NCI-H2107 (cell line): Measurements from ENCODE around the gene BRICD5.

Source experiments
- DNase-seq: peaks from one replicate; lab custom pipeline; 2025; lab: John Stamatoyannopoulos, UW

BRICD5 gene

DNA sequence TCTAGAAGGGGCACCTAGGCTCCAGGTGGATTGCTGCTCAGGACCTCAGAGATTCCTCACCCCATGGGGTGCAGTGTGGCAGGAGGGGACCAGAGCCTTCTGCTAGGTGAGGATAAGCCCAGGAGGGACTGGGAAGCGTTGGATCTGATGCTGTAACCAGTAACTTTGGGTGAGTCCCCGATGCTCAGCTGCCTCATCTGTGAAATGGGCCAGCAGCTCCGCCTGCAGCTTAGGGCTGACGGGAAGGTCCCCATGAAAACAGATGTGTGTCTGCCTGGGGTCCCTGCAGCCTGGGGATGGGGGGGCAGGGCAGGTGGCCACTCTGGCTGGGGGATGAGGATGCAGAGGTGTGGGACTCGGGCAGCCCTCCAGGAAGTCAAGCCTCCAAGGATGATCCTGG lies 11.6 kb downstream of the BRICD5 start:
- DNase-seq: no peak

DNA sequence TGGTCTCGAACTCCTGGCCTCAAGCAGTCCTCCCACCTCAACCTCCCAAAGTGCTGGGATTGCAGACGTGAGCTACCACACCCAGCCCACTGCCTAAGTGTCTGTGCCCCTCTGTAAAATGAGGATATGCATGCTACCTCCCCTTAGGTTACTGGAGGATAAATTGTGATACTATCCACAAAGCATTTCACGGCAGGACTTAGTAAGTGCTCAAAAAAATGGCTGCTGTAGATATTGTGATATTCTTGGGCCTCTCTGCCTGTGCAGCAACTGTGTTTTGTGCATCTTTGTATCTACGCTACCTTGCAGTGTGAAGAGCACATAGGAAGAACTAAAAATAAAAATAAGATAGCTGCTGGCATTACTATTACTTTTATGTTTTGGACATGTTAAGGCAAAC lies 12.4 kb downstream of the BRICD5 start:
- DNase-seq: no peak

DNA sequence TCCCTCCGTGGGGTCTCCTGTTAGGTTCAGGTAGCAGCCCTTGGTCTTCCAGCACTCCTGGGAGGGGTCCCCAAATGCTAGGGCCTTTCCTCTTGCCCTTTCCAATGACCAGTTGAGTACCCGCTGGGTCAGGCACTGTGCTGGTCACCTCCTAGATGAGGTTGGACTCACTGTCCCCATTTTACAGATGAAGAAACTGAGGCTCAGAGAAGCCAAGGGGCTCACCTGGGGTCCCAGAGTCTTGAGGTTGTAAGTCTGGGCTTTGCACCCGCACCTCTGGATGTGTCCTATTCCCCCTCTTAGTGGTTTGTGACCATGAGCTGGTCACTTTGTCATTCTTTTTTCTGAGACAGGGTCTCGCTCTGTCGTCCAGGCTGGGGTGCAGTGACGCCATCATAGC lies 12.9 kb downstream of the BRICD5 start:
- DNase-seq: no peak

DNA sequence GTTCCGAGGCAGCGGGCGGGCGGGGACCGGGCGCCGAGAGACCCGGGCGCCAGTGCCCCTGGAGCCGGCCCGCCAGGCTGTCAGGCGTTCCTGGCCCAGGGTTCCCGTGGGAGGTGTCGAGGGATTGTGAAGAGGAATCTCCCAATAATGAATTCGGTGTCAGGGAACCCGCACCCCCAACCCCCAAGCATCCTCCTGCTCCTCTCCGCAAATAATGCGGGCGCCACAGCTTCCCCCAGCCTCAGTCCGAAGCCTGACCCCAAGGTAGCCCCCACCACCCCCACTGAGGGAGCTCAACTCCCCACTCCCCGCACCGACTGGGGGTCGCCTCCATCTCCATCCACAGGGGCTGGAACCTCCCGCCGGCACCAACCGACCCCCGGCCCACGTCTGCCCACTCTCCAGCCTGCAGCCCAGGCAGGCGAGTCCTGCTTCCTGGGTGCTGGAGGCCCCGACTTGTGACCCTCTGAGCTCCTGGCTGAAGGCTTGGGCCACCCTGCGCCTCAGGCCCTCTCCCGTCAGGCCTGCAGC lies 13.6 kb downstream of the BRICD5 start:
- no peak for DNase-seq

DNA sequence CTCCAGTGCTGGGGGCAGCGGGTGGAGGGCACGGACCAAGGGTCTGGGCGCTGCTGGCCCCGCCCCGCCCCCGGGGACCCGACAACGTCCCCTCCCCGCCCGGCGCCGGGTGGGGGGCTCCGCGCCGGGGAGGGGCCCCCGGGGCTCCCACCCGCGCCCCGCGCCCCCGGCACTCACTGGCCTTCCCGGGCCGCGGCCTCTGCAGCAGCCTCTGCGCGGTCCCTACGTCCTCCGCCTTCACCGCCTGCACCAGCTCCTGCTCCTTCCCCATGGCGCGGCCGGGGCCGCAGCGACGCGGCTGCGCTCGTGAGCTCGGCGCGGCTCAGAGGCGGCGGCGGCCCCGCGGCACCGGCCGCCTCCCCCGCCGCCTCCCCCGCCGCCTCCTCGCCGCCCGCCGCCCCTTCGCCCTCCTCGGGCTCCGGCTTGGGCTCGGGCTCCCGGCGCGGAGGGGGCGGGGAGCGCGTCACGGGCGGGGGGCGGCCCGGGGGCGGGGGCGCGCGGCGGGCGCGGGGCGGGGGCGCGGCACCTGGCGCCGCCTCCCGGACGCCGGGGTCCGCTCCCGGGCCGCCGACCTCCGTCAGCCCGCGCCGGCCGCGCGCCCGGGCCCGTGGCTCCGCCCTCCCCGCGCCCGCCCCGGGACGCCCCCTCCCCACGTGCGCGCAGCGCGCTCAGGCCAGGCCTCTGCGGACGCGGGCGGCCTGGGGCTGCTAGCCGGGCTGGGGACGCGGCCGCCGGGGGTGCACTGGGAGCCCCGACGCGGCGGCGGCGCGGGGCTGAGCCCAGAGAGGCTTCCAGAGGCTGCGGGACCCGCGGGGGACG lies 14.3 kb downstream of the BRICD5 start, which contains the start of gene CASKIN1:
TSS of gene CASKIN1 (minus strand) at position 444 of the 819 bp plus-strand sequence. CDS start at position 271, 173 bp downstream.
- no peak for DNase-seq

DNA sequence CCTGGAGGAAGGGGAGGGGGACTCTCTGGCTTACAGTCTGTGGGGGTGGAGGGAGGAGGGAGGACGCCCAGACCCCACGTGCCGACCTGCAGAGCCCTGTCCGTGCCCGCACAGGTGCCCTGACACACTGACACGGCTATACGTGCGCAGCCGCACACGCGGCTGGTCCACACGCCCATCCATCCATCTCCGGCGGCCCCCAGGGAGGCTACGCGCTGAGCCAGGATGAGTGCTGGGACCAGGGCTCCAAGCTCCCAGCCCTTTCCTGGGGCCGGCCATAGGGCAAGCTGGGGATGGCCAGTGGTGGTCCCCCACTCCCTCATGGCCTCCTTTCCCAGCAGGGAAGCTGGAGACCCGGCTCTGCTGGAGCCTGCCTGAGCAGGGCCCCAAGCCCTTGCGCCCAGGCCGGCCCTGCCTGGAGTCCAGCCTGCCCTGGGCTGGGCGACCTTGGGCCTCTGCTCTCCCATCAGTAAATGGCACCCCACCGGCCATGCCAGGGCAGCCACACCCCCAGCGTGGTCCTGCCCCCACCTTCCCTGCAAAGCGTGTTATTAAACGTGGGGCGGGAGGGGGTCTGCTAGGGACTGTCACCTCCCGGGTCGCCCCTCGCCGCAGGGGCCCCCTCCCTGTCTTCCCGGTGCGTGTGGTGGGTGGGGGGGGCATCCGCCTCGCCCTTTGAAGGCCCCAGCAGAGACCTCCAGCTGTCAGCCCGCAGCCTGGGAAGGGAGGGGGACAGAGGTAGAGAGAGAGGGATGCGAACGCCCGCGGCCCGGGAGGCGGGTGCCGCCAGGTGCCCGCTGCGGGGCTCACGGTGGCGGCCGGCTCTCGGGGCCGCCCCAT lies 15.1 kb downstream of the BRICD5 start:
- DNase-seq: no peak

DNA sequence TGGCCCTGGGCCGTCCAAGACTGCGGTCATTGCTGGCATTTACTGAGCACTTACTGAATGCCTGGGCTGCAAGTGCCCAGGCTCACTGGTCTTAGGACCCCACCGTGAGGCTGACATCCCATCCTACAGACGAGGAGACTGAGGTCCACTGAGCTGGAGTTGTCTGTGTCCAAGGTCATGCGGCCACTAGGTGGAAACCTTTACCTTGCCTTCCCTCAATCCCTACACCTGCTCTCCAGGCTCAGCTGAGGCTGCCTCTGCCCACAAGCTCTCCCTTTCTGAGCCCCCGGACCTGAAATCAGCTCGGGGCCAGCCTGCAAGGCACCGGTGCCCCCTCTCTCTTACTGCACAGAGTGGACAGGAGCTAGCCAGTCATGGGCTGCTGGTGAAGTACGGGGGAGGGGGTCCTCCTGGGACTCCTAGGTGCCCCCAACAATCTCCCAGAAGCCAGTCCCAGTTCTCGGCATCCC lies 15.8 kb downstream of the BRICD5 start:
- DNase-seq: peak; percentile 40

DNA sequence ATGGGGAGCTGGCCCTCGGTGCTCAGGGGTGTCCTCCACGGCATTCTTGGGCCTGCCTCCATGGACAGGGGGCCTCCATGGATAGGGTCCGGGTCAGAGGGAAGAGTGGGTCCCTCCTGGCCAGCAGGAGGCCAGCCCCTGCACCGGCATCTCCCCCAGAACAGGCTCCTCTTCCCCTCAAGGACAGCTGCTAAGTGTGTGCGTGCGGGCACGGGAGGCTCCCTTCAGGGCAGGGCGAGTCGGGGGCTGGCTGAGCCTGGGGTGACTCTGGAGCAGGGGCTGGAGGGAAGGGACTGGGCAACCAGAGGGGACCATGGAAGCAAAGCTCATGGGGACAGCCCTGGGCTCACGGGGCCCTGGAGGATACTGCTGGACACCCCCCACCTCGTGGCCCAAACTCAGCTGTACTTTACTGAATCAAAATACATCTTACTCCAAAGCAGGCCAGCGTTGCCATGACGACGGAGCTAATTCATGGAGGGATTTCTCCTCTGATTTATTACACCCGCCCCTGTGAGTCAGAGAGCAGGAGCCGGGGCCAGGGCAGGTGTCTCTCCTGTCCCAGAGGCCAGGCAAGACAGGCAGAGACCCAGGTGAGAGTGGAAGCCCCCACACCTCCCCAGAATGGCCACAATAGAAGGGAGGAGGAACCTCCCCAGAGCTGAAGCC lies 16.4 kb downstream of the BRICD5 start:
- DNase-seq: no peak

DNA sequence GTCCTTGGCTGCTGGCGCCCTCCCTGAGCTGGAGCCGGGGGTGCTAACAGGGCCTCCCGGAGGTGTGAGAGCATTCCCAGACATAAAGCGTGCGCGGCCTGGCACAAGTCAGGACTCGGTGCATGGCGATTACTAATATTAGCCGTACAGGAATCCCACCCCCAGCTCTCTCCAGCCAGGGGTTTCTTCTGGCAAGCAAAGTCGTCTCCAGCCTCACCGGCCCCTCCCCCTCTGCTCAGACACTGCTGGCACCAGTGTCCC lies 19.3 kb downstream of the BRICD5 start:
- DNase-seq: no peak

DNA sequence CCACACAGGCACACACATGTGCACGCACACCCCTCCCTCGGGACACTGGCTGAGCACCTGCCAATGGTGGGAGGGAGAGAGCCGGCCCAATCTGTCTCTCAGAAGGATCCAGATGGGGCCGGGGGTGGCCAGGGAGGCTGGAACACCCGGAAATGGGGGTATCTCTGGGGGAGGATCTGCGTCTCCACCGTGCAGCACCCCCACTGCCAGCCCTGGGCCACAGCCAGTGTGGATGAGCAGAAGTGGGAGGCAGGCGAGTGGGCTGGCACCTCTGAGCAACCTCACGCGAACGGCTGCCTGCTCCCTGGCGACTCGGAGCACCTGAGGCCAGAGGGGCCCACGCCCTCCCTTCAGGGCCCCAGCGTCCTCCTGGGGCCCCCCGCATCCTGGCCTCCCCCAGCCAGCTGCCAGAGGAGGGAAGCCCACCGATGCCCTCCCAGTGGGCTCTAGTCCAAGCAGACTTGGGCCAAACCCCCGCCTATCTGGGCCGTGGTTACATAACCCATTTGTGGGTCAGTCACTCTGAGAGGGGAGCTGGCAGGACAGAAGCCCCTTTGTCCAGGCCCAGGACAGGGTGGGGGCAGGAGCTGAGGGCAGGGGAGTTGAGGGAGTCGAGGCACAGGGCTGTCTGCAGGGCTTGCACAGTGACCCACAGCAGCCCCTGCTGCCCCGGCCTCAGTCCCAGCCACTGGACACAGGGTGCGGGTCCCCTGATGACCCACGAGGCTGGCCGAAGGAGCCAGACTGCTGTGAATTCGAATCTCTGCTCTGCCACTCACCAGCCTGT lies 19.8 kb downstream of the BRICD5 start:
- no peak for DNase-seq

DNA sequence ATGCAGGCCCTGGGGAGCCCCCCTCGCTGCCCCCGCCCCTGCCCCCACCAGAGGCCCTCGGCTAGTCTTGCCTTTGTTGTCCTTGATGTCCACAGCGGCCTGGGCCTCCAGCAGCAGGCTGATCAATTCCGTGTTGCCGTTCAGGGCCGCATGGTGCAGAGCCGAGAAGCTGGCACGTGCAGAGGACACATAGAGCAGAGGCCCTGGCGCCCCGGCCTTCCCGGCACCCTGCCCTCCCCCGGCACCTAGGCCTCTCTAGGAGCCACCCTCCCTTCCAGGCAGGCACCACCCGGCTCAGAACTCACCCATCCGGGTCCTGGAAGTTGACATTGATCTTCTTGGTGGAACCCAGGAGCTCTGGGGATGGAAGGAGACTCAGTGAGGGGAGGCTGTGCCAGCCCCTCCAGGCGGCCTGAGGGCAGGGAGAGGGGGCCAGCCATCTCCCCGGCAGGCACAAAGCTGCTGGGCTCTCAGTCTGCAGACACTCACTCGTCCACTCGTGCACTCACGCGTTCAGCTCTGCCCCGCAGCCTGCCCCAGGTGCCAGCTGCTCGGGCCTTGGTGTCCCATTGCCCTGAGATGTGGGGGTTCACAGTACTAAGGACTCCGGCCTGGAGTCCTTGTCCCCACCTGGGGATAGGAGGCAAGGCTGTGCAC lies 20.5 kb downstream of the BRICD5 start:
- DNase-seq: no peak

DNA sequence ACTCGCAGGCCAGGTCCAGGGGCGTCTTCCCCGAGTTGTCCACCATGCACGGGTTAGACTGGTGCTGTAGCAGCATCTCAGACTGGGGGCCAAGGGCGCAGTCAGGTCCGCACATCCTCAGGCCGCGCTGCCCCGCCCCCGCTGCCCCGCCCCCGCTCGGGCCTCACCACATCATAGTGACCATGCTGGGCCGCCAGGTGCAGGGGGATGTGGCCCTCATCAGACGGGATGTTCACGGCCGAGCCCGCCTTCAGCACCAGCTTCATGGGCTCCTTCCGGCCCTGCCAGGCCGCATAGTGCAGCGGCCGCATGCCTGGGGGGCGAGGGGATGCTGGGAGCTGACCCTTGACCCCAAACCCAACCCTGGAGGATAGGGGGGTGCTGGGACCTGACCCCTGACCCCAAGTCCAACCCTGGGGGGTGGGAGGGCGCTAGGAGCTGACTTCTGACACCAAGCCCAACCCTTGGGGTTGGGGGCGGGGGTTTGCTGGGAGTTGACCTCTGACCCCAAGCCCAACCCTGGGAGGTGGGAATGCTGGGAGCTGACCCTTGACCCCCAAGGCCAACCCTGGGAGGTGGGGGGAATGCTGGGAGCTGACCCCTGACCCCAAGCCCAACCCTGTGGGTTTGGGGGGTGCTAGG lies 21.3 kb downstream of the BRICD5 start:
- no peak for DNase-seq

DNA sequence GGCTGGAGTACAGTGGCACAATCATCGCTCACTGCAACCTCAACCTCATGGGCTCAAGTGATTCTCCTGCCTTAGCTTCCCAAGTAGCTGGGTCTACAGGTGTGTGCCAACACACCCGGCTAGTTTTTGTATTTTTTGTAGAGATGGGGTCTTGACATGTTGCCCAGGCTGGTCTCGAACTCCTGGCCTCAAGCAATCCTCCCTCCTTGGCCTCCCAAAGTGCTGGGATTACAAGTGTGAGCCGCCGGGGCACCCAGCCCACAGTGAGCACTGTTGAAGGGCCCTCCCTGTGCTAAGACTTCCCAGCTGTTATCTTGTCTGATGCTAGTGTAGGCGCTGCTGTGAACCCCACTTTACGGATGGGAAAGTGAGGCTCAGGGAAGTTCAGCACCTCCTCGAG lies 22.3 kb downstream of the BRICD5 start:
- DNase-seq: no peak

DNA sequence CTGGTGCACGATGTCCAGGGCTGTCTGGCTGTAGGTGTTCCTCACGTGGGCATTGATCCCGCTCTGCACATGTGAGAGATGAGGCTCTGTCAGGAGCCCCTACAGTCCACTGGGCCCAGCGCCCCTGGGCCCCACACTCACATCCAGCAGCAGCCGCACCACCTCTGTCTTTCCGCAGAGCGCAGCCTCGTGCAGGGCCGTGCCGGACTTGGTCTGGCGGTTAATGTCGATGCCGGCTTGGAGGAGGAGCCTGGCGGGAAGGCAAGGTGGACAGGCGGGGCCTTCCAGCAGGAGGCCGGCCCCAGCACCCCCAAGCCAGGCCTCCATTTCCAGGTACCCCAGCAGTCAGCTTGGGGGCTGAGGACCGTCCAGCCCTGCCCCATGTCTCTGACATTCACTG lies 23.5 kb downstream of the BRICD5 start:
- DNase-seq: no peak

DNA sequence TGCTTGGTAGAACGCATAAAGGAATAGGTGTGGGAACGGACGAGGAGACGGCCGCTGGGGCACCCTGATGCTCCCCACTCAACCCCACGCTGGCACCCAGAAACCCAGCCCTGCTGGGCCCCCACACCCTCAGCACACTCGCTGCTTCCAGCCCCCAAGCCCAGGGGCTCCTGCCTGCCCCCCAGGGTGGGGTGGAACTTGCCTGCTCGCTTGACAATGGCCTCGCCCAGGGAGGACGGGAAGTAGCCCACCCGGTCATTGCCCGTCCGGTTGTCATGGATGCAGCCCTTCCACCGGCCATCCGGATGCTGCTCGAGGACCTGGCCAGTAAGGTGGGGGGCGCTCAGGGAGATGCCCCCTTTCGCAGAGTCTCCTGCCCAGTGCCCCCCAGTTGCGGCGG lies 24.2 kb downstream of the BRICD5 start:
- no peak for DNase-seq

DNA sequence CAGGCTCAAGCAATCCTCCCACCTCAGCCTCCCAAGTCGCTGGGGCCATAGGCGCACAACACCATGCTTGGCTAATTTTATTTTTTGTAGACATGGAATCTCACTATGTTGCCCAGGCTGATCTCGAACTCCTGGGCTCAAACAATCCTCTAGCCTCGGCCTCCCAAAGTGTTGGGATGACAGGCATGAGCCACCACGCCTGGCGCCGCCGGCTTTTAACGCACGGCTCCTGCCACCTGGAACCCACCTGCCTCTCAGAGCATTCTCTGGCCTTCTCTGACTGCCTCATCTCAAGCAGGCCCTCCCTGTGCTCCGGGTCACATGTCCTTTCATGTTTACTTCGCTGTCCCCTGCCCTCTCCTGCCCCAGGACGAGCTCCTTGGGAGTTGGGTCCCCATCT lies 24.6 kb downstream of the BRICD5 start:
- DNase-seq: no peak

DNA sequence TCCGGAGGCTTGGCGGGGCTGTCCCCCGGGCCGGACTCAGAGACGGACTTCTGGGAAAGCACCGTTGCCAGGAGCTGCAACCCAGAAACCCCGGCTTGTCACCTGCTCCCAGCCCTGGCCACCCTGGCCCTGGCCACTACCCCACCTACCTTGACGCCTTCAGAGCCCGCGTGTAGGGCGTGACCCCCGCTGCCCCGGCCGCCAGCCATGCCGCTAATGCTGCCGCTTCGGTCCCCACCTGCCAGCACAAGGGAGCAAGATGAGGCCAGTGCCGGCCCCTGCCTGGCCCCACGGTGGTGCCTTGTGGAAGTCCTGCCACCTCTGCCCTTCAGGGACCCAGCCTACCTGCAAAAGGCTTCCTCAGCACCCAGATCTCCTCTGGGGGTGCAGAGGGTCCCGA lies 25.7 kb downstream of the BRICD5 start:
- no peak for DNase-seq

DNA sequence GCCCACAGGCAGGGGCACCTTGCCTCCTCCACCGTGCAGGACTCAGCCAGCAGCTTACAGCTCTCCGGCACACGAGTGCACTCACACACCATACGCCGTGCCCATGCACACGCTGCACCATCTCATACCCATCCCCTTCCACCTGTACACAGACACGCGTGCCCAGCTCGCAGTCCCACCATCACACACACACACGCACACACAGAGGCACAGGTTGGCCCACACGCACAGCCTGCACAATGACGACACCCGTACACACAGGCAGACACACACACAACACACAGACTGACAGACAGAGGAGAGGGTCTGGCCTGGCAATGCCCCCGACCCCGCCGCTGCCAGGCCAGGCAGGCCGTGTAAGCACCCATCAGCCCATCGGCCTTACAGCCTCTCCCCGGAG lies 26.3 kb downstream of the BRICD5 start:
- no peak for DNase-seq

DNA sequence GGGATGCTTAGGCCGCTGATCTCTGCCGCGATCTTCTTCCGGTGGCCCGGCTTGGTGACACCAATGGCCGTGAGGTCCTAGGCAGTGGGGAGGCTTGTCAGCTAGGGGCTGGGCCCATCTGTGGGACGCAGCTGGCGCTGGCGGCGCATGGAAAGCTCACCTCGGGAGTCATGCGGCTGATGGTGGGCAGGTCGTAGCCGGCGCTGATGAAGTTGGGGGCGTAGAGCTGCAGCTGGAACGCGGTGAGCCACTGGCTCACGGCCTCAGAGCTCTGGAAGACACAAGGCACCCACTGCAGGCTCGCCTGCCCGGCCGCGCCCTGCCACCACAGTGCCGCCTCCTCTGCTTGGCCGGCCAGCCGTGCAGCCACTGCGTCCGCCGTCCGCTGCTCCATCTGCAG lies 27.0 kb downstream of the BRICD5 start:
- DNase-seq: no peak

DNA sequence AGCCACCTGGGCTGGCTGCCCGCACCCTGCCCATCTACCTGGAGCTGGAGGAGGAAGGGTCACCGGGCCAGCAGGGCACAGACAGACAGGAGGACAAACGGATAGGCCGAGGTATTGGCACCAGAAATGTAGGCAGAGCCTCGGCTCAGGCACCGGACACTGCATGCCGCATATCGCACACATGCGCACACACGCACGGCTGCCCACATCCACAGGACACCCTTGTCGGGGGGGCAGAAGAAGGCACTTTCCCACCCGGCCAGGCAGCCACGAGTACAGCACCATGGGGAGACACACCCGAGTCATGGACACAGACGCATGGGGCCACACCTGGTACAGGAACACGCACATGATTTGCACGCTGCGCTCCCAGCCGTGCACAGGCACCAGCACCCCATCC lies 28.7 kb downstream of the BRICD5 start:
- DNase-seq: no peak
